Transverse colon (tissue), 4 donors: Measurements from ENCODE around the gene EGFR. TPM values are rescaled to one million over a fixed set of nuclear protein-coding genes. Genes with fewer than 3 reads are reported as not detected.

Source experiments
- DNase-seq: peaks from one replicate; pipeline ENCODE4 v3.0.0-alpha.2; 2019
- H3K27ac ChIP-seq, 4 donors: fragments of 200-600 bp; sonication (generic); 2 replicates each; pipeline ENCODE4 v1.5.1; 2016 to 2018; ENCODE audit warnings: inconsistent platforms in 4 of 4
- H3K27me3 ChIP-seq: fragments of 200-600 bp; sonication (generic); 2 replicates; pipeline ENCODE4 v1.5.1; 2017; ENCODE audit warnings: inconsistent platforms
- H3K36me3 ChIP-seq, 4 donors: fragments of 200-600 bp; sonication (generic); 2 replicates each; pipeline ENCODE4 v1.5.1; 2017 to 2019; ENCODE audit warnings: inconsistent platforms in 4 of 4
- H3K4me1 ChIP-seq, 4 donors: fragments of 200-600 bp; sonication (generic); 2 replicates each; pipeline ENCODE4 v1.5.1; 2017 to 2020; ENCODE audit warnings: inconsistent platforms in 4 of 4
- H3K4me3 ChIP-seq, 4 donors: fragments of 200-600 bp; sonication (generic); 1 replicate in 1 of 4; 2 replicates in 3 of 4; pipeline versions ENCODE4 v1.5.1 to v1.6.1; 2017 to 2019; ENCODE audit warnings: inconsistent platforms in 4 of 4
- H3K9me3 ChIP-seq, 2 donors: fragments of 200-600 bp; sonication (generic); 2 replicates each; pipeline ENCODE4 v1.5.1; 2017 to 2019; ENCODE audit warnings: inconsistent platforms in 2 of 2
- EP300 ChIP-seq: sonication (generic); formaldehyde crosslinking; IDR thresholded peaks from one replicate; pipeline ENCODE4 v1.6.1; 2017; ENCODE audit warnings: antibody characterized with exemption, low read depth
- POLR2A ChIP-seq: fragments of 450-650 bp; IDR thresholded peaks from one replicate; pipeline ENCODE4 v1.6.1; 2016; ENCODE audit warnings: antibody characterized with exemption, mild to moderate bottlenecking, moderate library complexity
- POLR2AphosphoS5 ChIP-seq, 3 donors: sonication (generic); formaldehyde crosslinking; IDR thresholded peaks; one replicate each; pipeline ENCODE4 v1.6.1; 2016; ENCODE audit warnings: antibody characterized with exemption in 3 of 3
- WGBS, 2 donors: methylation state at CpG; one replicate each; pipeline ENCODE4 v1.1.5; 2018; ENCODE audit warnings: low coverage in 1 of 2; 5-methylcytosine and 5-hydroxymethylcytosine counted together
- in situ Hi-C, 4 donors: fragments of 200-750 bp; cut with MboI; loops; one replicate each; pipeline versions ENCODE4 v1.15.0 to v1.15.1; 2017; ENCODE audit warnings: low sequenced_read_pairs in 3 of 4, low pct_ligation_motif_present in 1 of 4, low pct_unique_long_range_greater_than_20kb in 1 of 4
- intact Hi-C: fragments of 100-400 bp; cut with DNase I; formaldehyde crosslinking; loops from one replicate; pipeline ENCODE4 v1.15.1; 2023; ENCODE audit warnings: low total_unique reads
- total RNA-seq, 4 donors: library from RNA; depleted of rRNA; stranded (reverse); fragments of >200 nt; gene quantifications; one replicate each; pipeline ENCODE4 v1.1.0, GENCODE V29; 2016
- TF ChIP-seq, protein P1 (sequence below), 5 experiments: fragments of 200-600 bp in 3 of 5; fragments of 450-650 bp in 2 of 5; sonication (generic) in 3 of 5; IDR thresholded peaks; 1 replicate in 2 of 5; 2 replicates in 3 of 5; pipeline ENCODE4 v1.5.1; 2016 to 2017; ENCODE audit warnings: antibody characterized with exemption in 5 of 5, inconsistent platforms in 3 of 5, mild to moderate bottlenecking in 2 of 5, moderate library complexity in 1 of 5

Gene EGFR
- total RNA-seq, 4 donors from 2014 or later, result 40.0 to 85.7 (median 72.9) TPM

- intact Hi-C loops, result no loop called here
- no peak overlapping the region for H3K4me3 ChIP-seq
- H3K36me3 ChIP-seq, result no peaks in the 10 kb centered on the region
- no peaks in the 10 kb centered on the region for H3K27me3 ChIP-seq
- no peak for DNase-seq
- peak overlapping the region; percentile 86 to 92 (median 89) for H3K27ac ChIP-seq
- H3K4me1 ChIP-seq, result peaks cover 49 to 61% (median 55%) of the 10 kb centered on the region in 4 donors
- WGBS, 2 donors, result 68 to 80% methylated on average over 7 to 8 of the region's 8 CpGs
- in situ Hi-C loops, result loop anchor here in 1 of 4 donors (25.0 kb wide), 1 partner anchor 109 kb away; no protein-coding TSS in a partner anchor
- H3K9me3 ChIP-seq, result no peaks in the 10 kb centered on the region
- TF ChIP-seq POLR2AphosphoS5 (IDR thresholded peaks at IDR 0.05) (no peak), POLR2A (no peak)
Observed at GRCh38 chr7:55070854-55071253, 52.0 kb downstream of the EGFR start.

DNA sequence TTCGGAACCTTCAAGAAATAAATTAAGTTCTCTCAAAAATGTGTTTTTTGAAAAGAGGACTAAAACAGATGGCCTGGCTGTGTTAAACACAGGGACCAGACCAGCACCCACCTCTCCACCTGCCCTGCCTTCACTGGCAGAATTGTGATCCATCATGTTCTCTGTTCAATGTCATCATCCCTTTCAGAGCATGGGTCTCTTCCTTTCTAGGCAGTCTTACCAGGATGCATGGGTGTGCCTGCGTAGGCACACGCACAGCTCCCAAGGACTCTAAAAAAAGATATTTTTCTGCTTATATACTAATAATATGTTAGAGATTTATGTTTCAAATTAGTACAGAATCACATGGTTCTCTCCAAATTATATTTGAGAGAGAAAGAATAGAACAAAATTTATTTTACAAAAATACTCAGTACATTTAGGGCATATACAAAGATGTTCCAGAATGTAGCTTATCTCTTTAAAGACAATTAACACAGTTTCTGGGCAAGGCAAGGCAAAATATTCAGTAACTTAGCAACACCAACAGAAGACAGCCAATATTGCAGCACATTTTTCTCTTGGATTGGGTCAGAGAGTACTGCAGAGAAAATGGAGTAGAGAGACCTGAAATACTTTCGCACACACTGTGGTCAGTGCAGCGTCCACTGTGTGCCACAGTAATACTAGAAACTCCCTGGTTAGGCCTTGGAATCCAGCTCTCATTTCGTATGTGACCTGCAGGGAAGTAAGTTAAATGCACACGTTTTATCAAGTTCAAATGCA lies 52.8 kb downstream of the EGFR start:
- H3K27ac ChIP-seq, result peak overlapping the region; percentile 86 to 92 (median 89)
- H3K9me3 ChIP-seq, result no peaks in the 10 kb centered on the region
- TF ChIP-seq POLR2AphosphoS5 (IDR thresholded peaks at IDR 0.05), result peak in 1 of 3 donors; percentile 36
- TF ChIP-seq, protein P1, sequence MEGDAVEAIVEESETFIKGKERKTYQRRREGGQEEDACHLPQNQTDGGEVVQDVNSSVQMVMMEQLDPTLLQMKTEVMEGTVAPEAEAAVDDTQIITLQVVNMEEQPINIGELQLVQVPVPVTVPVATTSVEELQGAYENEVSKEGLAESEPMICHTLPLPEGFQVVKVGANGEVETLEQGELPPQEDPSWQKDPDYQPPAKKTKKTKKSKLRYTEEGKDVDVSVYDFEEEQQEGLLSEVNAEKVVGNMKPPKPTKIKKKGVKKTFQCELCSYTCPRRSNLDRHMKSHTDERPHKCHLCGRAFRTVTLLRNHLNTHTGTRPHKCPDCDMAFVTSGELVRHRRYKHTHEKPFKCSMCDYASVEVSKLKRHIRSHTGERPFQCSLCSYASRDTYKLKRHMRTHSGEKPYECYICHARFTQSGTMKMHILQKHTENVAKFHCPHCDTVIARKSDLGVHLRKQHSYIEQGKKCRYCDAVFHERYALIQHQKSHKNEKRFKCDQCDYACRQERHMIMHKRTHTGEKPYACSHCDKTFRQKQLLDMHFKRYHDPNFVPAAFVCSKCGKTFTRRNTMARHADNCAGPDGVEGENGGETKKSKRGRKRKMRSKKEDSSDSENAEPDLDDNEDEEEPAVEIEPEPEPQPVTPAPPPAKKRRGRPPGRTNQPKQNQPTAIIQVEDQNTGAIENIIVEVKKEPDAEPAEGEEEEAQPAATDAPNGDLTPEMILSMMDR (IDR thresholded peaks at IDR 0.05), result no peak
- no peak overlapping the region for H3K4me3 ChIP-seq
- no peaks in the 10 kb centered on the region for H3K36me3 ChIP-seq
- WGBS, 2 donors, result 67 to 74% methylated on average over 7 of the region's 7 CpGs
- no peak for DNase-seq
- H3K4me1 ChIP-seq, result peaks cover 51 to 61% (median 56%) of the 10 kb centered on the region in 4 donors
- intact Hi-C loops, result no loop called here
- H3K27me3 ChIP-seq, result no peaks in the 10 kb centered on the region
- in situ Hi-C loops, result loop anchor here in 1 of 4 donors (25.0 kb wide), 1 partner anchor 109 kb away; no protein-coding TSS in a partner anchor

DNA sequence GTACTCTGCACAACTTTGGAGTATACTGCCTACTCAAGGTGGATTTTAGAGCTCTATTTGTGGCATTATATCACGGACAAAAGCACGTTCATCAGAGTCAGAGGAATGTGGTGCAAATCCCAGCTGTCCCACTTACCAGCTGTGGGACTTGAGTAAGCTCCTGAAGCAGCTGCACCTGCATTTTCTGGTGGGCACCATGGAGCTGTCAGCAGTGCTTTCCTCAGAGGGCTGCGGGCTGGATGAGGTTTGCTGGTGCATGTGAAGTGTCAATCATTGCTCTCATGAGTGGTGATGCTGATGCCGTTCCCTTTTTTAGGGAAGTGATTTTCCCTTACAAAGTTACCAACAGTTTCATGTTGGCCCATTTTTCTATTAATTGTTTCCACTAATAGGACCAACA lies 53.4 kb downstream of the EGFR start:
- TF ChIP-seq POLR2A (no peak), EP300 (no peak), POLR2AphosphoS5 (IDR thresholded peaks at IDR 0.05) (no peak)
- TF ChIP-seq, protein P1 (IDR thresholded peaks at IDR 0.05), result no peak
- no peak for DNase-seq
- Histone ChIP-seq H3K9me3 (no peaks in the 10 kb centered on the region), H3K27me3 (no peaks in the 10 kb centered on the region), H3K27ac (peak overlapping the region; percentile 86 to 92 (median 89)), H3K36me3 (no peaks in the 10 kb centered on the region), H3K4me1 (peaks cover 51 to 63% (median 58%) of the 10 kb centered on the region in 4 donors), H3K4me3 (no peak overlapping the region)
- in situ Hi-C loops (loop anchor here in 1 of 4 donors (25.0 kb wide), 1 partner anchor 110 kb away; no protein-coding TSS in a partner anchor), intact Hi-C loops (no loop called here)
- 65% methylated on average over 4 of the region's 4 CpGs; no CpG with 5 or more reads in 1 of the 2 donors for WGBS, 2 donors

DNA sequence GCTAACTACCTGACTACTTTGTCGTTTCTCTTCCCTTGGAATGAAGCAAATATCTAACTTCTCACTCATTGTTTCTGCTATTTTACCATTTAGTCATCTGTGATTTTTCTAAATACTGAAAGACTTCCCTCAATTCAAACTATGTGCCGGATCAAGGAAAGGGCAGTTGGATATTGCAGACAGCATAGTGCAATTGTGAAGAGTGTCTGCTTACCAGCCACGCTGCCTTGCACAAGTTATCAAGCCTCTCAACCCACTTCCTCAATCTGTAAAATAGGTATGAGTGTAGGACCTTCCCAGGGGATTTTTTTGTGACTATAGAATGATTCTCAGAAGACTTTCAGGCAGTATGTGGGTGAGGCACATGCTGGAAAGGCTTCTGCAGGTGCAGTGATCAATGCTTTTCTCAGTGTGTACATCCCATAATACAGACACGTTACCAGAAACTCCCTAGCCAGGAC lies 54.3 kb downstream of the EGFR start:
- DNase-seq, result no peak
- Histone ChIP-seq H3K9me3 (no peaks in the 10 kb centered on the region), H3K27me3 (no peaks in the 10 kb centered on the region), H3K27ac (peak overlapping the region; percentile 86 to 92 (median 89)), H3K36me3 (no peaks in the 10 kb centered on the region), H3K4me1 (peaks cover 56 to 72% (median 65%) of the 10 kb centered on the region in 4 donors), H3K4me3 (no peak overlapping the region)
- in situ Hi-C loops (loop anchor here in 1 of 4 donors (25.0 kb wide), 1 partner anchor 111 kb away; no protein-coding TSS in a partner anchor), intact Hi-C loops (no loop called here)
- WGBS, 2 donors, result 43 to 44% methylated on average over 3 to 4 of the region's 4 CpGs
- TF ChIP-seq POLR2A, result no peak
- TF ChIP-seq POLR2AphosphoS5 (IDR thresholded peaks at IDR 0.05), result no peak
- TF ChIP-seq, protein P1 (IDR thresholded peaks at IDR 0.05), result no peak
- TF ChIP-seq EP300, result no peak
